ENCODE data around the gene NR2F2.
A peak's percentile ranks its signal among the peaks of the same experiment; 100 is the strongest.

NR2F2 gene

DNA sequence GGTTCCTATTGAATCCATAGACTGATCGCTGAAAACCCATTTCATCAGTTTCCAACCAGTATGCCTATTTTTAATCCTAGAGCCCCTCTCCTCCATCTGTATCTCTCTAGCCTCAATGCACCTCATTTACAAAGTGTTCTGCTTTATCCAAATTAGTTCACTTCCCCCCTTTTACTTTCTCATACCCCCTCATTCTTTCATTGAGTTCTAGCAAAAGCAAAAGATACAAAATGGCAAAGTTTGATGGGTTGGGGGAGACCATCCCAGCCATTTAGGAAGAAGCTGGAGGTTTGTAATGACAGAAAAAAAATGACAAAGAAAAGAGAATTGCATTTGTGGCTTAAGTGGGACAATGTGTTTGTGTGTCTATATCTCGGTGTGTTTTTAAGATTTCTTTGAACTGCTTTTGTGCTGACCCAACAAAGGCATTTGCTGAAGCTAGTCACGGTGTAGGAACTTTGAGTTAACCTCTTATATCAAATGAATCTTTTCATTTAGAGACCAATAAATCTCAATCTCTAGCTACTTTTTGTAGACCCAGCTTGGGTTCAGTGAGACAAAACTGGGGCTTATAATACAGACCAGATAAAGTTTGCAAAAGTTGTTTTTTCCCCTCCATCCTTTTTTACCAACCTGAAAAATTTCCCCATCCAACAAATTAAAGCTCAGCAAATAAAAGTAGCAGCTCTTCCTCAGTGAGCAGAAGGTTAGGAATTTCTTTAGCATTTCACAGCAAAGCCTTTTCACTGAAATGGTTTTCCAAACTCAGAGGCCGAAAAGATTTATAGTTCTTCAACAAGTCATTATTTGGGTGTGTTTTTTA is 18.7 kb downstream of the NR2F2 start:
- Histone ChIP-seq H3K4me3 (no peak overlapping the region), H3K27ac (peak overlapping the region in 6 of 21 experiments; percentile 2 to 74 (median 17))

DNA sequence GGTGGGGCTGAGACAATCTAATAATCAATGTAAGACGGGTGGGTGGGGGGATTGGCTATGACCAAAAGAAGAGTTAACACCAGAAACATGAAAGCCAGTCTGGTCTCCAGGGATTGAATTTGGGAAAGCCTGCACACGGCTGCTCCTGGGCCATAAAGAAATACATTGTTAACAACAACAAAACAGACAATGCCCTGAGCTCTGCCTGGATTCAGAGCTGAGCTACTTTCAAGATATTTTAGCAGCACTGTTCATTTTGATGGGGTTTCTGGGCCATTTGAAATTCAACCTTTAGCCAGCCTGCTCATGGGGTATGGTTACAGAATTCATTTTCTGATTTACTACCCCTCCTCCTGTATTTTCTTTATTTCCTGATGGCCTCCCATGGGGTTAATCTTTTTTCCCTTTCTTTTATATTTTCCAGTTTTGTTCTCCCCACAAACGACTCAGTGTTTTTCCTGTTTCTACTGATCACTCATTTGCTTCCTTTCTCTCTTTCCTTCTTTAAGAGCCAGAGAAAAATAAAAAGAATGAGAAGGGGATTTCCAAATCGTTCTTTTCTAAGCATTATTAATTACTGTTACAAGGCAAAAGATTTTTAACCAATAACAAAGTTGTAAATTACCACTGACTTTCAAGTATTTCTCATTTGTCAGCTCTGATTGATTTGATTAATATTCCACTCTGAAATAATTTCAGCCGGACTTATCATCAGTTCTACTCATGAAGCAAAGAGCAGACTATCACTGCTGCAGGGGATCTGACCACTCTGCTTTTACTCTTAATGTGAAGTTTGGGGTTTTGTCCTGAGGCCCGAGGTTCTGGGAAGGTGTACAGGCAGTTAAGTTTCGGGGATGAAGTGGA is 19.6 kb downstream of the NR2F2 start:
- no peak overlapping the region for H3K4me3 ChIP-seq

DNA sequence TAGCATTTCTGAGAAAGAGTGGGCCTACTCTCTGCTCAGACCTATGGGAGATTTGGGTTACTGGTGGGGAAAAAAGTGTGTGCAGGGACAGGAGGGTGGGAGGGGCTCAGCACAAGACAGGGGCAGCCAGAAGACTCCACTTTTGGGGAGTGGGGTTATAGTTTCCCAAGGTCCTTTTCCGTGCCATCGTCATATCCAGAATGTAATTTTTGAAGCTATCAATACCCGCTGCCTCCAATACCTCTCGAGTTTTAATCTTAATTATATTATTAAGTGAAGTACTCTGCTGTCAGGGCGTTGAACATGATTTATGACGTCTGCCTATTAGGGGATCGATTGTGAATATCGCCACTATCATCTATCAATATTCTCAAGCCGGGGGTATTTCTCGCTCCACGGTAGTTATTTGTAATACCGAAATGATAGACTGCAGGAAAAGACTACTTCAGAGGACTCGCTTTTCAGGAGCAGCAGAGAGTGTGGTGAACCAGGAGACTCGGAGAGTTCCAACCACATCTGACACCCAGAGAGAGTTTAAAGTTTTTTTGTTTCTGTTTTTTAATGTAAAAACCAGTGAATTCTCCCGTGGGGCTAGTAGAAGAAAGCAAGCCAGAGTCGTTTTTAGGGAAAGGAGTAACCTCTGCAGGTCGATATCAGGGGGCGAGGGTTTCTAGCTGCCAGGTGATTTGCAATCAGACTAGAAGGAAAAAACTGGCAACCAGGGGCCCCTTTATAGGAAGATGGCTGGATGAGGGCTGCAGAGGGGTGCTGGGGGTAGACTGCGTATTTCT is 20.6 kb downstream of the NR2F2 start:
- Histone ChIP-seq H3K4me3 (no peak overlapping the region), H3K27ac (peak overlapping the region in 1 of 21 experiments; percentile 55)

More for the DNA sequence above, 19.6 kb downstream of the NR2F2 start:
- H3K27ac ChIP-seq: peak overlapping the region in 8 of 21 experiments; percentile 2 to 26 (median 14)

DNA sequence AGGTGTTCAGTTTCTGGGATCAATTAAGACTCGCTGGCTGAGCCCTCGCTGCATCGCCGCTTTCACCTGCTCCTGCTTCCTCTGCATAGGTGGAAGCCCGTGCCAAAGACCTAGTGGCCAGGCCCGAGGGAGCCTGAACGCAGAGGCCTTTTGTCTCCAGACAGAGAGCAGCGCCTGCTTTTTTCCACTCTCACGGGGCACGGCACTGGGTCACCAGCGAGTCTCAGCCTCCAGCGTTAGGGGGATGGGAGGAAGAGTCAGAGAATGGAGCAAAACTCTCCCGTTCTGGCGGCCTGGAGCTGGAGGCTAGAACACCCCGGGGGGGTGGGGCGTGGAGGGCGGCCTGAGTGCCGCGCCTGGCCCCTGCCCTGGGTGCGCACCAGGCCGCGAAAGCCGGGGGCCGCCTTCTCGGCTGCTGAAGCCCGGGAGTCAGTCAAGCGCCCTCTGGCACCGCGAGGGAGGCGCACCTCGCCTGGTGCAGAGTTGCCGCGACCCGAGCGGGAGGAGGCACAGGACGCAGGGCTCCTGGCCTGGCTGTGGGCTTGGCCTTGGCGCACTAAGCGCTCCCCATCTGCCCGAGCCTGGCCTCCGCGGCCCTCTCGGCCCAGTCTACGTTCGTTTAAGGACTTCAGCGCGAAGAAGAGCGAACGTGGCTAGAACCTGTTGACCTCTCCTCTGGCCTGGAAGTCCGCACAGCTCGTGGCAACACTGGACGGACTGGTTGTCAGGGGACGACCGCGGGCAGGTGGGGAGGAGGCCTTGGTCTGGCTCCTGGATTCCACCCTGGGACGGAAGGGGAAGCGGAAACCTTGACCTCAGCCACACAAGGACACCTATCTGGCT is 21.5 kb downstream of the NR2F2 start:
- no peak overlapping the region for H3K4me3 ChIP-seq
- H3K27ac ChIP-seq: peak overlapping the region in 7 of 21 experiments; percentile 5 to 65 (median 49)

DNA sequence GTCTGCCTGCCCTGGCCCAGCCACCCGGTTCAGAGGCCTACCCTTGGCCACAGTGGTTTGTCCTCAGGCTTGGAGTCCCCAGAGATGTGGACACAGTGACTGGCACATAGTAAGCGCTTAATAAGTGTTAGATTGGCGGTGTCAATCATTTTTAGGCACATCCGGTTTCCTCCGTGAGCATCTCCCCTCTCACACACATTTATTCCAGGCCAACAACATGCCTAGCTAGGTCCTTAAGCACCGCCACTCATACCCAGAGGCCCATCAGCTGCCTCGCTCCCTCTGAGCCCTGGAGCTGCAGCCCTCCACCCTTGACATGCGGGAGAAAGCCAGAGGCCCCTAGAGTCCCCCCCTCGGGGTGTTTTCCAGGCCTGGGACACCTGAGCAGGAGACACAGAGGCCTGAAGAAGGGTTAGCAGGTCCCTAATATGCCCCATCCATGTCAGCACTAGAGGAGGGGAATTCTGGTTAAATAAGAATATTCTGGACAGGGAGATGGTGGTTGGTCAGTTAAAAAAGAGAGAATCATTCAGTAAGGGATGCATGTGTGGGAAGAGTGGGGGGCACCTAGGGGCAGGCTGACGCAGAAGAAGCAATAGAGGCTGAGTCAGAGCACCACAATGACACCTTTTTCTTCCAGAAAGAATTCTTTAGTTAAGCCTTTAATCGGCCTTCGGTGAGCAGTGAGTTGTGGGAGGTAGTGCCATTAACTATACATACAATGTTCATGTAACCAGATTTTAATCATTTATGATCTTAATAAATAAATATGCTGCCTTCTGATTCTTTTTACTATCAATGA is 22.3 kb downstream of the NR2F2 start:
- Histone ChIP-seq H3K27ac (peak overlapping the region in 6 of 21 experiments; percentile 5 to 65 (median 52)), H3K4me3 (no peak overlapping the region)

DNA sequence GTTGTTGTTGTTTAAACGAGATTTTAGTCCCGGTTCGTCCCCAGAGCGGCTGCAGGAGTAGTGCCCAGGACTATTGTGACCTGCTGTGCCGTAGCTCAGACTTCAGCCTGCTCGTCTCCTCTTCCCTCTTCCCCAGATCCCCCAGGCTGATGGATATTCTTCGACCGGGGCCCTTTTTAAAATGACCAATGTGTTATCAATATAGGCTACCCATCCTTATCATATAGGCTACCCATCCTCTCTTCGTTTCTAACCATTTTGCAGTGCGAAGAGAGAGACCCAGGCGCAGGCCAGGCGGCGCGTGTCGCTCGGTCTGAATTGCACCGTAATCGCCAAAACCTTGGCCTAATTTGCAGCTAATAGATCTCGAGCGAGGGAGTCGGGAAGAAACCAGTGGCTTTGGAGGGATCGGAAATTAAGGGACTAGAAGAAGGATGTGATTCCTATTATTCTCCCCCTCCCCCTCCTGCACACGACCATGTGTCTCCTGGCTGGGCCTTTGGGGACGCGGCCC is 23.0 kb downstream of the NR2F2 start:
- Histone ChIP-seq H3K4me3 (peak overlapping the region in 3 of 7 experiments; percentile 38 to 50 (median 39)), H3K27ac (peak overlapping the region in 10 of 21 experiments; percentile 41 to 85 (median 78))

DNA sequence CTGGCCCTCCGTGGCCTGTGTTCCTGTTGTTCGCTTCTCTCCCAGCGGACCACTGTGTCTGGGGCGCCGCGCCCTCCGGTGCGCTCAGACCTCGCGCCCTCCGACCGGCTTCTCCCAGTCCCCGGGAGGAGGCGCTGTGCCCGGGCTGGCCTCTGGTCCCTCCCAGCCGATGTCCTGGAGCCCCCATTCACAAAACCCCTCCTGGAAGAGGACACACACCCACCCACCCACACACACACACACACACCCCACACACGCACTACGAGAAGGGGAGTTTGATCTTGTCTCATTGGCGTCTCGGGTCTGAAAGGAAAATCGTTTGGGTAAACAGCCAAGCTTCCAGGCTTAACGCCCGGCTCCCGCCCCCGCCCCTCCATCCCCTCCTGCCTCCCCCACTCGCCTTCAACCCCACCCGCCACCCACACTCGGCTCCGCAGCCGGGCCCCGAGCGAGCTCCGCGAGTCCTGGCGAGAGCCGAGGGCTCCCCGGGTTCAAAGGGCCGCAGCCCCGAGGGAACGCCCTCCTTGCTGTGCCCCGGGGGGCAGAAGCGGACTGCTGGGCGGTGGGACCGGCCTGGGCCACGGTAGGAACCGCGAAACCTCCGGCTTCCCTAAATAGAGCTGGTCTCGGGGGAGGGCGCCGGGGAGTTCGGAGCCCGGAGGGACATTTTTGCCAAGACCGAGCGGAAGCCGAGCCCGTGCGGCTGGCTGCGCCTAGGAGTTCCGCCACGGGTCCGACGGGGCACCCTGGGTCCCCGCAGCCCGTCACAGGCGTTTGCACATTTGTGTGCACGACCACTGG is 23.6 kb downstream of the NR2F2 start:
- H3K27ac ChIP-seq: peak overlapping the region in 19 of 21 experiments; percentile 9 to 85 (median 69)
- peak overlapping the region; percentile 25 to 50 (median 29) for H3K4me3 ChIP-seq

DNA sequence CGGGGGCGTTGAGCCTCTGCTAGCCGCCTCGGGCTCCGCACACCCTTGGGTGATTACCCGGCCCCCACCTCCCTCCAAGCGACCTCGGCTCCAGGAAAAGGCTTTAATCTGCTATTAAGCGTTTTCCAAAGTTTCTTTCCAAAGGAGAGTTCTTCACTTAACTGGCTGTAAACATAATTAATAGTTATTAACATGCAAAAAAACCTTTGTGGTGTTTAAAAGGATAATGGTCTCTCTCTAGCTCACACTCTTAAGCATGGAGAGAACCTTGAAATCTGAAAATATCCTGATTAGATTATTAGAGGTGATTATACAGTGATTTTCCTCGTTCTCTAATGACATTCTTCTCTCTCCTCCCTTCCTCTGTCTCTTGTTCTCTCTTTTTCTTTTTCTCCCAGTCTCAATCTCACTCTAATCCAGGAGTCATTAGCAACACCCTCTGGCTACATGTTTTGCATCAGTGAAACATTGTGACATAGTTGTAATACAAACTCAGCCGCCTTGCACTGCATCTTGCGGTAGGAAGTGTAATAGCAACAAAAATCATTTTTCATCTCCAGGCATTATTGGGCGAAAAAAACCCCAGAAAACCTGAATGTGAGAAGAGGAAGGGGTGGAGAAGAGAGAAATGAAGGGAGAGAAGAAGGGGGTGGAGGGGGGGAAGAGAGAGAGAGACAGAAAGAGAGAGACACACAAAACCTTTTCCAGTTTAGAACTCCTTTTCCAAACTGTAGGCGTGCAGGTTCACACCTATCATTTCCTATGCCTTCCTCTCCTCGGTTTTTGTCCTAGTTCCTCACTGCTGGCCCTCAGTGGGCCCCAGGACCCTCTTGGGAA is 24.4 kb downstream of the NR2F2 start:
- Histone ChIP-seq H3K27ac (peak overlapping the region in 19 of 21 experiments; percentile 9 to 85 (median 69)), H3K4me3 (peak overlapping the region; percentile 25 to 50 (median 29))

DNA sequence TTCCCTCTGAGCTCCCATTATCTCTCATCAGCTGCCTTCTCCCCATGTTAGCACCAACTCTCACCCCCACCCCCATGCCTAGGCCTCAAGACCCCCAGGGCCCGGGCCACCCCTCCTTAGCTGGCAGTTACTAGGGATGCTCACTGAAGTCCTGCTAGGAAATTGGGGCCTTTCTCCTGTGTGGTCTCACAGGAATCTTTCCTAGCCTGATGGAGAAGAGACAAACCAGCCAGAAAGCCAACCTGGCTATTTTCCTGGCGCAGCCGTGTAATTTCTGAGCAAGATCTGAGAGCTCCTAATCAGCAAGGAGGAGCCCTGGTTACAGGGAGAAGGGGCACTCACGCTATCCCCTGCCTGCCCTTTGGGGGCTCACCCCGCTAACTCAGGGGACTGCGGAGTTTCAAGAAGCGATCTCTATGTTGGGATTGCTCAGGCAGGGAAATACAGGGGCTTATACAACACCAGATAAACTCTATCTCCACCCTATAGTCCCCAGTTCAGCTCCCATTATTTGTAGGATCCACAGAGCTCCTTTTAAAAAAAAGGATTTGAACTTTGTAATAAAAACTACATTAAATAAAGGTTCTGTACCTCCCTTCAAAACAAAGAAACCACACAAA is 25.2 kb downstream of the NR2F2 start:
- H3K4me3 ChIP-seq: no peak overlapping the region
- H3K27ac ChIP-seq: peak overlapping the region in 3 of 21 experiments; percentile 4 to 21 (median 11)

DNA sequence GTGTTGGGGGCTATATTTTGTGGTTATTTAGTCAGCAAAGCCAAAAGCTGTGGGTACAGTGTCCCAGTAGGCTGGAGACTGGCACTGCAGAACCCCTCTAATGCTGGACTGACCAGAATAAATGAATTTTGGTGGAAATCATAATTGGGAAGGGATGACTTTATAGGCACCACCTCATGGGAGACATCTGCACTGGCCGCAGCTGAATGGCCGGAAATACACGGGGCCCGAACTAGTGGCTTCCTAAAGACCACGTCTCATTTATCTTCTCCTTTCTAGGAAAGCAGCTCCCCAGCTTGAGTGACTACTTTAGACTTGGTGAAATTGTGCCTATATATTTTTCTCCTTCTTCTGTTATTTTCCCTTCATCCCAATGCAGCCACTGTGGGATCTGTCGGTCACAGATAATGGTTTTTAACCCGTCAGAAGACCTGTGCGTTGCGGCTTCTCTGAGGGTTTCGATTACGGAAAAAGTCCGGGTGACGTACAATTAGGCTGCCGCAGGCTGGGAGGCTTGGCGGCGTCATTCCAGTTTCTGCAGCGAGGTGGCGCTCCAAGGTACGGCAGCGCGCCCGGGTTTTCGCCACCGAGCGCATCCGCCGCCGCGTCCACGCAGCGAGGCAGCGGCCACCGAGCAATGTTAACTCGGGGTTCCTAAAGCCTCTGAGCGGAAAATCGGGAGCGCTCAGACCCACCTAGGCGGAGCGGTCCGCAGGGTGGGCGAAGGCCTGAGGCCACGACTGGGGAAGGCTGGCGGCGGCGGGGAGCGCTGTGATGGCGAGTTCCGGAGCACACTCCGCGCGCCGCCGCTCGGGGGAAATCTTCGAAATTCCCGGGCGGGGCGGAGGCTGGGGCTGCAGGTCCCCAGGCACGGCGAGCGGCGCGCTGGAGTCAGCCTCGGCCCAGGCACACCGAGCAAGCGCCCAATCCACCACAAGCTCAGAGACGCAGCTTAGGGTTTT is 26.3 kb downstream of the NR2F2 start:
- Histone ChIP-seq H3K4me3 (peak overlapping the region; percentile 35 to 54 (median 52)), H3K27ac (peak overlapping the region in 6 of 21 experiments; percentile 4 to 50 (median 24))

DNA sequence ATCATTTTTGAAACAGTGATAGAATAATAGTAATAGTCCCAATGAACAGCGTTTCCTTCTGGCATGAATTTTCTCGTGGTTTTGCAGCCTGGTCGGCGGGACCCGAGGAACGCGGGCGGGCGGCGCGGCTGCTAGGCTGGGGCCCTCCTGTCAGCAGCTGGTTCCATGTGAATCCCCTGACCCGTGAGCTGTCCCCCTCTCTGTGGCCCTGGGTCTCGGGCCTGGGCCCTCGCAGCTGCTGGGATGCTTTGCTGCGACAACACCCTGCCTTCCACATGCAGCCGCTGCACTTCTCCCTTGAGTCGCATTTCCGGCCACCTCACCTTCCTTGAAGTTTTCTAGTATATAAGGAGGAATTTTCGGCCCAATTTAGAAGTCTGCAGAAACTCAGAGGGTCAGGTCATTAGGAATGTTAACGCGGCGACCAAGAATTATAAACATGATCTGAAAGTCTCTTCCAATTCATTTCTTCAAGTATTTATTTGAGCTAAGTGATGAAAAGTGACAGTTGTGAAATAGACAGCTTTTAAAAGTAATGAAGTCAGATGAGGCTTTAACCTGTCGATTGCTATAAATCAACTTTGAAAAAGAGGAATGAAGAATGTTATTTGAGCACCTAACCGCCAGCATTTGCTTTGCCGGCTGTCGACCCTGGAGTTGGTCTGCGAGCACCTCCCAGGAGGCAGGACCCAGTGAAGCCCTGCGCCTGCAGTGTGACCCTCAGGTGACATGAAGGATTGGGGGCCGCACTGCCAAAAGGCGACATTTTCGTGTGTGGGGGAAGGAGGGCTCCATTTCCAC is 27.7 kb downstream of the NR2F2 start:
- Histone ChIP-seq H3K4me3 (peak overlapping the region in 4 of 7 experiments; percentile 48 to 54 (median 52)), H3K27ac (no peak overlapping the region)

DNA sequence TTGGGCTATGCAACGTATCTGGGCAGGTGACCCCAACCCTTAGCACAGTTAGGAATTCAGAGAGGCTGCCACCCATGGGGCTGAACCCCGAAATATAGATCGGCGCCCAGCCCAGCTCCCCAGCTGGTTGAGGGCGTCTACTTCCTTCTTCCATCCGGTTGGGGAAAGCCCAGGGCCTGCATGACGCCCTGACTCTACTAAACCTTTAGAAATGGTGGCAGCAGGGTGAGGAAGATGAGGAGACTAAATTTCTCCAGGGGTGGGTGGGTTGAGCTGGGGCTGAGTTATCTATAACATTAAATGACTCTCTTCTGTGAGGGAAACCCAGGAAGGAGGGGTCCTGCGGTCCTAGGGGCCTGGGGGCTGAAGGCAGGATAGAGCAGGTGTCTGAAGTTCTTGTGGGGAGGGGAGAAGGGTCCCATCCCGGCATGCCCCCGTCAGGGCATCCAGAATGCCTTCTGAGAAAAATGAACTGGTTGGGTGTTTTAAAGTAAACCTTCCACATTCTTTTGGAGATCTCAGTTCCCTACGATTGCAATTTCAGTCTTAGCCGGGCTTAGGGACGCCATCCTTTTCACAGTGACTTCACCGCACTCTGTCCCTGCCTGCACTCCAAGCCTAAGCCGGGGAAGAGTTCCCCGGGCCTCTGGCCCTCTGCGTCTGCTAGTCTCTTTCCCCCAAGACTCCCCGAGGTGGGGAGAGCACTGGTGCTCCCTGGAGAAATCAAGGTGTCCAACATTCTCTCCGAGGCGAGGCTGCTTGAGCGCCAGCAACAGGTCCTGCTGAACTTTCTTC is 28.5 kb downstream of the NR2F2 start:
- H3K27ac ChIP-seq: no peak overlapping the region

More for the DNA sequence above, 28.5 kb downstream of the NR2F2 start:
- peak overlapping the region in 1 of 7 experiments; percentile 32 for H3K4me3 ChIP-seq

Measured in skin epidermis (tissue), 12 donors.